ENCODE results near the gene SENP5.
"Not testable (repeated sequence)": the region's sequence is repeated elsewhere in the genome, so short reads cannot be mapped to it uniquely, and the experiment has no call there.

The SENP5 gene

GRCh38 chr3:196944037-196944790 lies 76.5 kb downstream of the SENP5 start:
- not testable (repeated sequence) for FAIRE-seq

GRCh38 chr3:196947136-196947859 lies 79.6 kb downstream of the SENP5 start:
- no peak for FAIRE-seq

GRCh38 chr3:196947860-196948441 lies 80.2 kb downstream of the SENP5 start:
- FAIRE-seq = no peak

- FAIRE-seq = no peak
Observed at GRCh38 chr3:196948442-196949284, 80.9 kb downstream of the SENP5 start.

- no peak for FAIRE-seq
Observed at GRCh38 chr3:196949285-196949619, 81.5 kb downstream of the SENP5 start.

GRCh38 chr3:196949750-196950149 lies 82.0 kb downstream of the SENP5 start:
- no peak for FAIRE-seq

GRCh38 chr3:196951371-196951770 lies 83.7 kb downstream of the SENP5 start:
- FAIRE-seq = no peak

GRCh38 chr3:196954832-196955231 lies 87.1 kb downstream of the SENP5 start:
- FAIRE-seq = no peak

GRCh38 chr3:196962108-196962929 lies 94.6 kb downstream of the SENP5 start:
- no peak for FAIRE-seq

GRCh38 chr3:196962930-196963630 lies 95.4 kb downstream of the SENP5 start:
- no peak for FAIRE-seq

GRCh38 chr3:196963631-196963953 lies 95.9 kb downstream of the SENP5 start:
- no peak for FAIRE-seq

GRCh38 chr3:196965112-196965803 lies 97.5 kb downstream of the SENP5 start:
- no peak for FAIRE-seq

- FAIRE-seq = no peak
Observed at GRCh38 chr3:196965804-196966173, 98.1 kb downstream of the SENP5 start.

GRCh38 chr3:196966526-196967401 lies 99.0 kb downstream of the SENP5 start:
- FAIRE-seq = no peak

- no peak for FAIRE-seq
Observed at GRCh38 chr3:196967412-196968232, 99.9 kb downstream of the SENP5 start.

GRCh38 chr3:196968233-196969133 lies 100.8 kb downstream of the SENP5 start, which contains the start of gene PIGZ:
TSS of gene PIGZ (minus strand) at chr3:196968833. CDS start at chr3:196952031, 16,802 bp downstream.
- no peak for FAIRE-seq

GRCh38 chr3:196969134-196969659 lies 101.5 kb downstream of the SENP5 start:
- FAIRE-seq = no peak

All from A204.1 (cell line).